Loucy (cell line): ENCODE measurements around the gene SPEF2.

Experiments used
- H2AFZ ChIP-seq: fragments of 200-600 bp; sonication (generic); 2 replicates; pipeline ENCODE4 v1.6.0; 2016; ENCODE audit warnings: antibody characterized with exemption, mild to moderate bottlenecking, low read length, moderate library complexity
- H3F3A ChIP-seq: fragments of 200-600 bp; 2 replicates; pipeline ENCODE4 v1.6.0; 2016; ENCODE audit warnings: antibody characterized with exemption, low read depth, mild to moderate bottlenecking
- H3K27me3 ChIP-seq: fragments of 200-600 bp; sonication (generic); 2 replicates; pipeline ENCODE4 v1.6.1; 2014; ENCODE audit warnings: low read length, mild to moderate bottlenecking; ENCODE audit not compliant: insufficient read depth, poor library complexity, severe bottlenecking
- H3K36me3 ChIP-seq: fragments of 200-600 bp; sonication (generic); 2 replicates; pipeline ENCODE4 v1.6.1; 2016; ENCODE audit warnings: low read length; ENCODE audit not compliant: insufficient read depth
- H3K4me1 ChIP-seq: fragments of 200-600 bp; sonication (generic); 2 replicates; pipeline ENCODE4 v1.5.1; 2014; ENCODE audit warnings: low read length, mild to moderate bottlenecking; ENCODE audit not compliant: insufficient read depth, poor library complexity, severe bottlenecking
- H3K4me2 ChIP-seq: fragments of 200-600 bp; sonication (generic); 2 replicates; pipeline ENCODE4 v1.6.0; 2014; ENCODE audit warnings: antibody characterized with exemption, low read length, low read depth, mild to moderate bottlenecking; ENCODE audit not compliant: poor library complexity, severe bottlenecking
- H3K4me3 ChIP-seq: fragments of 200-600 bp; sonication (generic); 2 replicates; pipeline ENCODE4 v1.5.1; 2014; ENCODE audit warnings: low read length, mild to moderate bottlenecking, mixed read lengths; ENCODE audit not compliant: poor library complexity, severe bottlenecking
- H3K79me2 ChIP-seq: fragments of 200-600 bp; sonication (generic); 2 replicates; pipeline ENCODE4 v1.6.1; 2014; ENCODE audit warnings: low read length; ENCODE audit not compliant: insufficient read depth
- H3K9ac ChIP-seq: fragments of 200-600 bp; sonication (generic); 2 replicates; pipeline ENCODE4 v1.6.0; 2014; ENCODE audit warnings: mild to moderate bottlenecking, low read depth, low read length, moderate library complexity; ENCODE audit not compliant: poor library complexity, severe bottlenecking
- H3K9me2 ChIP-seq: fragments of 200-600 bp; sonication (generic); replicated peaks from 2 replicates; pipeline ENCODE4 v1.6.1; 2016; ENCODE audit warnings: low read depth, low read length, mixed read lengths
- H3K9me3 ChIP-seq: fragments of 200-600 bp; sonication (generic); 2 replicates; pipeline ENCODE4 v1.6.1; 2014; ENCODE audit warnings: mild to moderate bottlenecking, antibody characterized with exemption, low read length, low read depth; ENCODE audit not compliant: insufficient read depth
- H4K20me1 ChIP-seq: fragments of 200-600 bp; sonication (generic); 2 replicates; pipeline ENCODE4 v1.6.0; 2014; ENCODE audit warnings: antibody characterized with exemption, low read length, mild to moderate bottlenecking; ENCODE audit not compliant: insufficient read depth, poor library complexity, severe bottlenecking
- EZH2phosphoT487 ChIP-seq: fragments of 200-600 bp; IDR thresholded peaks from 2 replicates; pipeline ENCODE4 v1.6.1; 2018; ENCODE audit warnings: antibody characterized with exemption, mild to moderate bottlenecking, moderate library complexity, borderline replicate concordance
- TF ChIP-seq, protein P1 (sequence below): fragments of 200-600 bp; sonication (generic); conservative IDR thresholded peaks from 2 replicates; pipeline ENCODE4 v1.5.1; 2014; ENCODE audit warnings: mild to moderate bottlenecking, antibody characterized with exemption, low read length

Gene SPEF2

DNA sequence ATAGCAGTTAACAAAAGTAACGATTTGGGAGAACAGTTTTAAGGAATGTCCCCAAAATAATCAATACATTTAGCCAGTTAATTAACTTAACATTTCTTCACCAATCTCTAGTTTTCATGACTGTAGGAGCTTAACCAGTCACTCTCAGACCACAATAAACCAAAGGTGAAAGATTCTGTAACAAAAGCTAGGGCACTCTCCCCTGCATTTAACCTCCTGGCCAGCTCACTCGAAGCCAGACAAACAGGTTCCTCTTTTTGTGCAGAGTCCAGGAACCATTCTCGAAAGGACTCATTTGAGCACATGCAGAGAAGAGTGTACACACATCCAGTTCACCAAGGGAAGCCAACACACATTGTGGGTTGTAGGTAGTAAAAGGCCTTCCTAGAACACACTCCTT is 245.5 kb downstream of the SPEF2 start:
- Histone ChIP-seq H3K4me1 (peaks cover 7% of the 10 kb centered on the region), H3K79me2 (no peaks in the 10 kb centered on the region), H3K9me2 (no peaks in the 10 kb centered on the region), H3K27me3 (no peaks in the 10 kb centered on the region), H2AFZ (no peak overlapping the region), H3K36me3 (no peaks in the 10 kb centered on the region), H4K20me1 (no peaks in the 10 kb centered on the region), H3F3A (no peaks in the 10 kb centered on the region), H3K9ac (no peak overlapping the region), H3K9me3 (peaks cover 2% of the 10 kb centered on the region; the same call in 1 of the 2 replicates), H3K4me3 (no peak overlapping the region), H3K4me2 (no peak overlapping the region)
- TF ChIP-seq EZH2phosphoT487 = no peak
- TF ChIP-seq, protein P1, sequence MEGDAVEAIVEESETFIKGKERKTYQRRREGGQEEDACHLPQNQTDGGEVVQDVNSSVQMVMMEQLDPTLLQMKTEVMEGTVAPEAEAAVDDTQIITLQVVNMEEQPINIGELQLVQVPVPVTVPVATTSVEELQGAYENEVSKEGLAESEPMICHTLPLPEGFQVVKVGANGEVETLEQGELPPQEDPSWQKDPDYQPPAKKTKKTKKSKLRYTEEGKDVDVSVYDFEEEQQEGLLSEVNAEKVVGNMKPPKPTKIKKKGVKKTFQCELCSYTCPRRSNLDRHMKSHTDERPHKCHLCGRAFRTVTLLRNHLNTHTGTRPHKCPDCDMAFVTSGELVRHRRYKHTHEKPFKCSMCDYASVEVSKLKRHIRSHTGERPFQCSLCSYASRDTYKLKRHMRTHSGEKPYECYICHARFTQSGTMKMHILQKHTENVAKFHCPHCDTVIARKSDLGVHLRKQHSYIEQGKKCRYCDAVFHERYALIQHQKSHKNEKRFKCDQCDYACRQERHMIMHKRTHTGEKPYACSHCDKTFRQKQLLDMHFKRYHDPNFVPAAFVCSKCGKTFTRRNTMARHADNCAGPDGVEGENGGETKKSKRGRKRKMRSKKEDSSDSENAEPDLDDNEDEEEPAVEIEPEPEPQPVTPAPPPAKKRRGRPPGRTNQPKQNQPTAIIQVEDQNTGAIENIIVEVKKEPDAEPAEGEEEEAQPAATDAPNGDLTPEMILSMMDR = no peak
